Fibroblast of mammary gland (primary cell): ENCODE data around the gene CNNM4.
A peak's percentile ranks its signal among the peaks of the same experiment; 100 is the strongest.

Experiments
- DNase-seq: peaks from one replicate; pipeline ENCODE4 v3.0.0-alpha.2; 2010; ENCODE audit warnings: low read depth
- H3K4me3 ChIP-seq: 2 replicates; pipeline ENCODE4 v1.5.1; 2011; ENCODE audit warnings: low read depth, mild to moderate bottlenecking, low read length, moderate library complexity; ENCODE audit not compliant: control insufficient read depth
- TF ChIP-seq, protein P1 (sequence below): conservative IDR thresholded peaks from 2 replicates; pipeline ENCODE4 v1.5.1; 2011; ENCODE audit warnings: low read depth, low read length, inconsistent platforms; ENCODE audit not compliant: control insufficient read depth, insufficient read depth

The CNNM4 gene

GRCh38 chr2:96819128-96819875 is 58.6 kb downstream of the CNNM4 start:
- TF ChIP-seq, protein P1, sequence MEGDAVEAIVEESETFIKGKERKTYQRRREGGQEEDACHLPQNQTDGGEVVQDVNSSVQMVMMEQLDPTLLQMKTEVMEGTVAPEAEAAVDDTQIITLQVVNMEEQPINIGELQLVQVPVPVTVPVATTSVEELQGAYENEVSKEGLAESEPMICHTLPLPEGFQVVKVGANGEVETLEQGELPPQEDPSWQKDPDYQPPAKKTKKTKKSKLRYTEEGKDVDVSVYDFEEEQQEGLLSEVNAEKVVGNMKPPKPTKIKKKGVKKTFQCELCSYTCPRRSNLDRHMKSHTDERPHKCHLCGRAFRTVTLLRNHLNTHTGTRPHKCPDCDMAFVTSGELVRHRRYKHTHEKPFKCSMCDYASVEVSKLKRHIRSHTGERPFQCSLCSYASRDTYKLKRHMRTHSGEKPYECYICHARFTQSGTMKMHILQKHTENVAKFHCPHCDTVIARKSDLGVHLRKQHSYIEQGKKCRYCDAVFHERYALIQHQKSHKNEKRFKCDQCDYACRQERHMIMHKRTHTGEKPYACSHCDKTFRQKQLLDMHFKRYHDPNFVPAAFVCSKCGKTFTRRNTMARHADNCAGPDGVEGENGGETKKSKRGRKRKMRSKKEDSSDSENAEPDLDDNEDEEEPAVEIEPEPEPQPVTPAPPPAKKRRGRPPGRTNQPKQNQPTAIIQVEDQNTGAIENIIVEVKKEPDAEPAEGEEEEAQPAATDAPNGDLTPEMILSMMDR: no peak
- DNase-seq: no peak
- no peak overlapping the region for H3K4me3 ChIP-seq

DNA sequence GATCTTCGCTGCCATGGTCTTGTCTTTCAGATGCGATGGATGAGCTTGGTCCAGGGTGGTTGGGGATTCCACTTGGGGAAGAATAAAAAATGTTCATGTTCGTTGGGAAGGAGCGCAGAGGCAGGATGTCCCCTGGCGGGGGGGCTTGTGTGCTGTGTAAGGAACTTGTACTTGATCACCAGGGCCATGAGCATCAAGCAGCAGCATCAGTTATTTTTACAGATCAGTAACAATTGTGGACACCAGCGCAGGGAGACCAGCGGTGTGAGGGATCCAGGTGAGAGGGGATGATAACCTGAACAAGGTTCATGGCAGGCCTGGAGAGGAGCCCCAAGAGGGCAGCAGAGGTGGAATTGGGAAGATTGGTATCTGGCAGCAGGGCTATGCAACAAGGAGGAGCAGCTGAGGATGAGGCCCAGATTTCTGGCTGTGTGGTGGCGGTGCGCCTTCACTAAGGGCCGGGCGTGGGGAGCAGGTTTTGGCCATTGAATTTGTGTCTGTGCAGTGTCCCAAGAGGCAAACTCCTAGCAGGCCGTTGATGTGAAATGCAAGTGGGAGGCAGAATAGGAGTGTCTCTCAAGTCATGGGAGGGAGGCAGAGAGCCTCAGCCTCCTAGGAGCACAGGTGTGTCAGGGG is 59.3 kb downstream of the CNNM4 start:
- no peak overlapping the region for H3K4me3 ChIP-seq
- DNase-seq: no peak
- TF ChIP-seq, protein P1: no peak

- no peak for DNase-seq
These were observed 60.5 kb downstream of the CNNM4 start for GRCh38 chr2:96821113-96821675.

DNA sequence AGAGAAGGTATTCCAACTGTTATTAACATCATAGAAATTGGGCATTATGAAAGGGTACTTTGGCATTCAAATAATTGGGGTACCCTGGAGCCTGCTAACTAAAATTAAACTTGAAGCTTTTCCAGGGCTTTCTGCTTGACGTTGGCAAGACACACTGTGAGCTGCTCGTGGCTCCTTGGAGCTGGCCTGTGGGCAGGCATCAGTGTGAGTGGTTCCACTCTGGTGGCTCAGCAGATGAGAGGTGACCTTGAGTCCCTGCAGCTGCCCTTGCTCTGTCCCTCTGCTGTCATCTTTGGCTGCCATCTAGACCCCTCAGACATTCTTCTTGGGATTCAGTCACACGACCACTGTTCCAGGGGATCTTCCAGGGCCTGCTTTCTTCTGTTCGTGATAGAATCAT is 62.1 kb downstream of the CNNM4 start:
- no peak for DNase-seq
- no peak overlapping the region for H3K4me3 ChIP-seq
- TF ChIP-seq, protein P1: no peak

More at GRCh38 chr2:96821113-96821675, 60.5 kb downstream of the CNNM4 start:
- TF ChIP-seq, protein P1: no peak
- H3K4me3 ChIP-seq: no peak overlapping the region

GRCh38 chr2:96823198-96823597 is 62.5 kb downstream of the CNNM4 start:
- peak; percentile 57 for DNase-seq
- no peak overlapping the region for H3K4me3 ChIP-seq
- TF ChIP-seq, protein P1: no peak

GRCh38 chr2:96824079-96824870 is 63.6 kb downstream of the CNNM4 start:
- no peak for DNase-seq
- H3K4me3 ChIP-seq: no peak overlapping the region
- TF ChIP-seq, protein P1: no peak
